Erythroblast (primary cell): ENCODE results near the gene ABAT.

Experiments
- GATA1 ChIP-seq: IDR thresholded peaks from 2 replicates; pipeline ENCODE4 v1.6.1; 2011; ENCODE audit warnings: low read depth, mild to moderate bottlenecking, control low read depth, low read length, moderate library complexity
- POLR2A ChIP-seq: IDR thresholded peaks from 2 replicates; pipeline ENCODE4 v1.6.1; 2011; ENCODE audit warnings: mild to moderate bottlenecking, low read length

DNA sequence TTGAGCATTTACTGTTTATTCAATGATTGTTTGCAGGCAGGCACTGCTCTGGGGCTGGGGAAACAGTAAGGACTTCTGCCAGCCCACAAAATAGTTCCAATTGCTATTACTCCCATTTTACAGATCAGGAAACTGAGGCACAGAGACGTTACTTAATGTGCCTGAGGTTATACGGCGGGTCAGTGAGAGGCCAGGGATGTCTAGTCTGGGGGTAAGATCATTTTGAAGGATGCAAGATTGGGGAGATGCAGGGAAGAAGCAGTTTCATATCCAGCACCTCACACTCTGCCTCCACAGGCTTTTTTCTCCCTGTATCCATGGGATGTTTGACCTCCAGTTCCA is 46.5 kb downstream of the ABAT start:
- TF ChIP-seq POLR2A: no peak
- no peak for TF ChIP-seq GATA1
